CD4-positive, alpha-beta memory T cell (primary cell): Measurements from ENCODE around the gene HPSE2. TPM values are rescaled to one million over a fixed set of nuclear protein-coding genes. Genes with fewer than 3 reads are reported as not detected.

Experiments used
- CTCF ChIA-PET: fragments of 350-600 bp; sonication (Branson Sonifier 250); formaldehyde crosslinking; loops from one replicate; lab custom pipeline; 2021; ENCODE audit warnings: inconsistent platforms; ENCODE audit not compliant: partially characterized antibody; lab: Charles Lee
- POLR2A ChIA-PET: fragments of 350-600 bp; sonication (Branson Sonifier 250); formaldehyde crosslinking; loops from one replicate; lab custom pipeline; 2021; ENCODE audit not compliant: partially characterized antibody; lab: Charles Lee
- DNase-seq, 5 donors: peaks; one replicate each; pipeline versions ENCODE4 v3.0.0 to v3.0.0-alpha.2; 2020 to 2022; ENCODE audit warnings: mixed read lengths in 1 of 5
- H3K27ac ChIP-seq: one replicate; pipeline ENCODE4 v1.7.0; 2013; ENCODE audit warnings: low read depth, low read length
- H3K27me3 ChIP-seq: 2 replicates; pipeline ENCODE4 v1.7.0; 2013; ENCODE audit warnings: mild to moderate bottlenecking, low read length, moderate library complexity; ENCODE audit not compliant: insufficient read depth
- H3K36me3 ChIP-seq: 2 replicates; pipeline ENCODE4 v1.7.0; 2013; ENCODE audit warnings: mild to moderate bottlenecking, low read length, moderate library complexity; ENCODE audit not compliant: insufficient read depth
- H3K4me1 ChIP-seq: 2 replicates; pipeline ENCODE4 v1.7.0; 2013; ENCODE audit warnings: mild to moderate bottlenecking, low read length, moderate library complexity; ENCODE audit not compliant: insufficient read depth
- H3K4me3 ChIP-seq, 2 donors: one replicate each; pipeline ENCODE4 v1.7.0; 2013; ENCODE audit warnings: low read length in 2 of 2, mild to moderate bottlenecking in 1 of 2
- H3K9me3 ChIP-seq, 2 donors: one replicate each; pipeline ENCODE4 v1.7.0; 2013; ENCODE audit warnings: low read length in 2 of 2, control low read depth in 1 of 2; ENCODE audit not compliant: control insufficient read depth in 1 of 2
- H3K27ac Mint-ChIP-seq, 7 donors: one replicate each; pipeline ENCODE4 v1.8.0; 2020 to 2021; ENCODE audit warnings: mixed read lengths in 7 of 7, mild to moderate bottlenecking in 6 of 7, inconsistent platforms in 3 of 7, moderate library complexity in 3 of 7
- H3K27me3 Mint-ChIP-seq, 2 donors: one replicate each; pipeline ENCODE4 v1.8.0; 2020 to 2021; ENCODE audit warnings: mixed read lengths in 2 of 2
- H3K36me3 Mint-ChIP-seq, 2 donors: one replicate each; pipeline ENCODE4 v1.8.0; 2020 to 2021; ENCODE audit warnings: mixed read lengths in 2 of 2, inconsistent platforms in 1 of 2, mild to moderate bottlenecking in 1 of 2
- H3K4me1 Mint-ChIP-seq, 4 donors: one replicate each; pipeline ENCODE4 v1.8.0; 2020 to 2021; ENCODE audit warnings: mixed read lengths in 4 of 4, mild to moderate bottlenecking in 1 of 4
- H3K4me3 Mint-ChIP-seq, 8 donors: one replicate each; pipeline ENCODE4 v1.8.0; 2020 to 2021; ENCODE audit warnings: mixed read lengths in 8 of 8, mild to moderate bottlenecking in 7 of 8, moderate library complexity in 6 of 8, inconsistent platforms in 3 of 8
- H3K9me3 Mint-ChIP-seq, 8 donors: one replicate each; pipeline ENCODE4 v1.8.0; 2020 to 2021; ENCODE audit warnings: mixed read lengths in 8 of 8, mild to moderate bottlenecking in 5 of 8, inconsistent platforms in 3 of 8, moderate library complexity in 1 of 8
- intact Hi-C: fragments of 100-400 bp; cut with micrococcal nuclease; formaldehyde crosslinking; loops from one replicate; pipeline ENCODE4 v1.15.1; 2023
- polyA plus RNA-seq, 2 donors: library from polyadenylated mRNA; unstranded; fragments of 300-500 nt; fragmentation: Illumina TruSeq; gene quantifications; one replicate each; pipeline ENCODE4 v1.2.3, GENCODE V29; 2021
- total RNA-seq, 2 experiments: library from RNA; stranded (reverse); gene quantifications; one replicate each; pipeline ENCODE4 v1.2.3, GENCODE V29; 2021

Gene HPSE2
- total and polyA plus RNA-seq, 4 experiments from 2014 or later = 0.09 to 0.12 TPM; not detected in 2

- Histone ChIP-seq H3K36me3 (no peaks in the 10 kb centered on the region), H3K4me3 (no peak overlapping the region), H3K27ac (no peak overlapping the region), H3K27me3 (no peaks in the 10 kb centered on the region), H3K9me3 (no peaks in the 10 kb centered on the region), H3K4me1 (no peaks in the 10 kb centered on the region)
- DNase-seq = no peak
- intact Hi-C loops = no loop called here
- Mint-ChIP-seq H3K27ac (no peak overlapping the region), H3K9me3 (peaks cover 0 to 25% (median 17%) of the 10 kb centered on the region in 8 donors), H3K4me1 (no peaks in the 10 kb centered on the region), H3K4me3 (no peak overlapping the region), H3K36me3 (peaks cover 0 to 2% of the 10 kb centered on the region in 2 donors), H3K27me3 (peaks cover 0 to 4% of the 10 kb centered on the region in 2 donors)
- ChIA-PET CTCF (no interaction called here), POLR2A (no interaction called here)
Measured at GRCh38 chr10:98687685-98688084, 548.0 kb downstream of the HPSE2 start.

- CTCF ChIA-PET = interaction anchor here (0.5 kb wide), 1 partner anchor 11 kb away, joined by 3 read pairs; no protein-coding TSS in a partner anchor
Measured at GRCh38 chr10:98684019-98684899, 551.4 kb downstream of the HPSE2 start.

GRCh38 chr10:98676895-98677294 is 558.8 kb downstream of the HPSE2 start:
- H3K36me3 ChIP-seq = no peaks in the 10 kb centered on the region
- ChIA-PET CTCF (interaction anchor here (1.4 to 1.8 kb wide), 2 partner anchors 19 to 209 kb away, joined by 3 to 7 read pairs; no protein-coding TSS in a partner anchor), POLR2A (no interaction called here)
- Mint-ChIP-seq H3K27ac (no peak overlapping the region), H3K4me3 (no peak overlapping the region), H3K4me1 (no peaks in the 10 kb centered on the region), H3K9me3 (no peaks in the 10 kb centered on the region), H3K36me3 (no peaks in the 10 kb centered on the region), H3K27me3 (peaks cover 10% of the 10 kb centered on the region in 2 donors)
- intact Hi-C loops = no loop called here
- H3K4me1 ChIP-seq = no peaks in the 10 kb centered on the region
- no peak overlapping the region for H3K27ac ChIP-seq
- DNase-seq = no peak
- no peaks in the 10 kb centered on the region for H3K9me3 ChIP-seq
- no peak overlapping the region for H3K4me3 ChIP-seq
- no peaks in the 10 kb centered on the region for H3K27me3 ChIP-seq

More at GRCh38 chr10:98684019-98684899, 551.4 kb downstream of the HPSE2 start:
- Mint-ChIP-seq H3K4me1 (no peaks in the 10 kb centered on the region), H3K9me3 (peaks cover 0 to 21% (median 13%) of the 10 kb centered on the region in 8 donors), H3K36me3 (peaks cover 0 to 2% of the 10 kb centered on the region in 2 donors), H3K4me3 (no peak overlapping the region), H3K27ac (no peak overlapping the region), H3K27me3 (peaks cover 4 to 5% of the 10 kb centered on the region in 2 donors)
- POLR2A ChIA-PET = no interaction called here
- Histone ChIP-seq H3K27ac (no peak overlapping the region), H3K4me3 (no peak overlapping the region), H3K9me3 (no peaks in the 10 kb centered on the region), H3K4me1 (no peaks in the 10 kb centered on the region), H3K27me3 (no peaks in the 10 kb centered on the region), H3K36me3 (no peaks in the 10 kb centered on the region)
- no peak for DNase-seq
- intact Hi-C loops = no loop called here

- no peaks in the 10 kb centered on the region for H3K9me3 ChIP-seq
- H3K4me1 Mint-ChIP-seq = no peaks in the 10 kb centered on the region
- H3K27me3 ChIP-seq = no peaks in the 10 kb centered on the region
- no peaks in the 10 kb centered on the region for H3K36me3 ChIP-seq
- H3K4me3 ChIP-seq = no peak overlapping the region
- CTCF ChIA-PET = interaction anchor here (1.4 to 1.7 kb wide), 2 partner anchors 10 to 18 kb away, joined by 3 to 5 read pairs; no protein-coding TSS in a partner anchor
- no peak for DNase-seq
- H3K4me3 Mint-ChIP-seq = no peak overlapping the region
- no peaks in the 10 kb centered on the region for H3K9me3 Mint-ChIP-seq
- POLR2A ChIA-PET = no interaction called here
- H3K4me1 ChIP-seq = no peaks in the 10 kb centered on the region
- peaks cover 8 to 10% of the 10 kb centered on the region in 2 donors for H3K27me3 Mint-ChIP-seq
- intact Hi-C loops = no loop called here
- no peak overlapping the region for H3K27ac Mint-ChIP-seq
- H3K36me3 Mint-ChIP-seq = no peaks in the 10 kb centered on the region
- no peak overlapping the region for H3K27ac ChIP-seq
Measured at GRCh38 chr10:98675902-98676301, 559.8 kb downstream of the HPSE2 start.

GRCh38 chr10:98673171-98673782 is 562.4 kb downstream of the HPSE2 start:
- no peaks in the 10 kb centered on the region for H3K4me1 Mint-ChIP-seq
- CTCF ChIA-PET = interaction anchor here (0.7 to 1.7 kb wide), 3 partner anchors 9 to 206 kb away, joined by 3 to 7 read pairs (median 3); no protein-coding TSS in a partner anchor

GRCh38 chr10:98667081-98667480 is 568.6 kb downstream of the HPSE2 start:
- H3K9me3 Mint-ChIP-seq = peaks cover 0 to 14% (median 6%) of the 10 kb centered on the region in 8 donors
- H3K36me3 ChIP-seq = no peaks in the 10 kb centered on the region
- no peaks in the 10 kb centered on the region for H3K4me1 Mint-ChIP-seq
- no peaks in the 10 kb centered on the region for H3K4me1 ChIP-seq
- no peaks in the 10 kb centered on the region for H3K36me3 Mint-ChIP-seq
- ChIA-PET POLR2A (interaction anchor here (1.7 kb wide), 1 partner anchor 199 kb away, joined by 3 read pairs; no protein-coding TSS in a partner anchor), CTCF (interaction anchor here (4.5 kb wide), 1 partner anchor 199 kb away, joined by 48 read pairs; no protein-coding TSS in a partner anchor)
- H3K9me3 ChIP-seq = no peaks in the 10 kb centered on the region
- no peak overlapping the region for H3K4me3 Mint-ChIP-seq
- H3K27ac ChIP-seq = no peak overlapping the region
- no peak overlapping the region for H3K27ac Mint-ChIP-seq
- peaks cover 8% of the 10 kb centered on the region for H3K27me3 ChIP-seq
- H3K27me3 Mint-ChIP-seq = peaks cover 5 to 17% of the 10 kb centered on the region in 2 donors
- intact Hi-C loops = no loop called here
- no peak for DNase-seq
- no peak overlapping the region for H3K4me3 ChIP-seq

More at GRCh38 chr10:98673171-98673782, 562.4 kb downstream of the HPSE2 start:
- H3K27ac ChIP-seq = no peak overlapping the region
- Mint-ChIP-seq H3K36me3 (no peaks in the 10 kb centered on the region), H3K9me3 (no peaks in the 10 kb centered on the region), H3K27me3 (peaks cover 8 to 9% of the 10 kb centered on the region in 2 donors), H3K27ac (no peak overlapping the region), H3K4me3 (no peak overlapping the region)
- no peaks in the 10 kb centered on the region for H3K4me1 ChIP-seq
- no peaks in the 10 kb centered on the region for H3K27me3 ChIP-seq
- POLR2A ChIA-PET = no interaction called here
- H3K4me3 ChIP-seq = no peak overlapping the region
- H3K36me3 ChIP-seq = no peaks in the 10 kb centered on the region
- intact Hi-C loops = no loop called here
- DNase-seq = no peak
- H3K9me3 ChIP-seq = no peaks in the 10 kb centered on the region

GRCh38 chr10:98666276-98666675 is 569.4 kb downstream of the HPSE2 start:
- DNase-seq = no peak
- Histone ChIP-seq H3K9me3 (no peaks in the 10 kb centered on the region), H3K27me3 (peaks cover 8% of the 10 kb centered on the region), H3K36me3 (no peaks in the 10 kb centered on the region), H3K4me3 (no peak overlapping the region), H3K4me1 (no peaks in the 10 kb centered on the region), H3K27ac (no peak overlapping the region)
- POLR2A ChIA-PET = interaction anchor here (1.7 kb wide), 1 partner anchor 199 kb away, joined by 3 read pairs; no protein-coding TSS in a partner anchor
- Mint-ChIP-seq H3K4me3 (no peak overlapping the region), H3K4me1 (no peaks in the 10 kb centered on the region), H3K9me3 (peaks cover 0 to 14% (median 6%) of the 10 kb centered on the region in 8 donors), H3K27me3 (peaks cover 8 to 17% of the 10 kb centered on the region in 2 donors), H3K27ac (no peak overlapping the region), H3K36me3 (no peaks in the 10 kb centered on the region)
- intact Hi-C loops = no loop called here
- CTCF ChIA-PET = interaction anchor here (1.0 to 4.5 kb wide), 3 partner anchors 9 to 199 kb away, joined by 3 to 48 read pairs (median 5); no protein-coding TSS in a partner anchor
